H9 (cell line): ENCODE results near the gene TMTC2. TPM values are rescaled to one million over a fixed set of nuclear protein-coding genes. Genes with fewer than 3 reads are reported as not detected.

Experiments
- DNase-seq: peaks from one replicate; pipeline ENCODE4 v3.0.0-alpha.2; 2017
- H2AFZ ChIP-seq: one replicate; pipeline ENCODE4 v1.6.1; 2013; ENCODE audit warnings: mild to moderate bottlenecking, low read length, control low read depth, moderate library complexity
- H2AK5ac ChIP-seq: 2 replicates; pipeline ENCODE4 v1.6.1; 2013; ENCODE audit warnings: low read length, control low read depth, mixed read lengths; ENCODE audit not compliant: insufficient read length
- H2BK120ac ChIP-seq: one replicate; pipeline ENCODE4 v1.6.1; 2013; ENCODE audit warnings: low read depth, mild to moderate bottlenecking, low read length, control low read depth, inconsistent platforms; ENCODE audit not compliant: poor library complexity, severe bottlenecking
- H2BK12ac ChIP-seq: 2 replicates; pipeline ENCODE4 v1.6.1; 2013; ENCODE audit warnings: low read length, control low read depth, mixed read lengths, low read depth; ENCODE audit not compliant: insufficient read length
- H2BK15ac ChIP-seq: 2 replicates; pipeline ENCODE4 v1.6.1; 2013; ENCODE audit warnings: low read depth, low read length, control low read depth
- H2BK20ac ChIP-seq: one replicate; pipeline ENCODE4 v1.6.1; 2013; ENCODE audit warnings: low read depth, mild to moderate bottlenecking, low read length, control low read depth, inconsistent platforms; ENCODE audit not compliant: poor library complexity, severe bottlenecking
- H2BK5ac ChIP-seq: 2 replicates; pipeline ENCODE4 v1.6.1; 2013; ENCODE audit warnings: low read length, control low read depth, mixed read lengths; ENCODE audit not compliant: insufficient read length
- H3K14ac ChIP-seq: 2 replicates; pipeline ENCODE4 v1.6.1; 2013; ENCODE audit warnings: low read length, control low read depth; ENCODE audit not compliant: insufficient read depth
- H3K18ac ChIP-seq: 2 replicates; pipeline ENCODE4 v1.6.1; 2013; ENCODE audit warnings: low read depth, mild to moderate bottlenecking, mixed read lengths, low read length, control low read depth; ENCODE audit not compliant: insufficient read length
- H3K23ac ChIP-seq: 2 replicates; pipeline ENCODE4 v1.6.1; 2013; ENCODE audit warnings: low read length, control low read depth, mixed read lengths, low read depth; ENCODE audit not compliant: insufficient read length
- H3K23me2 ChIP-seq: 2 replicates; pipeline ENCODE4 v1.6.1; 2013; ENCODE audit warnings: low read depth, mild to moderate bottlenecking, mixed read lengths, low read length, control low read depth; ENCODE audit not compliant: insufficient read length, poor library complexity, severe bottlenecking
- H3K27ac ChIP-seq: 2 replicates; pipeline ENCODE4 v1.5.1; 2013; ENCODE audit warnings: low read length, control low read depth, mixed read lengths, low read depth; ENCODE audit not compliant: insufficient read length
- H3K27me3 ChIP-seq: 2 replicates; pipeline ENCODE4 v1.6.1; 2013; ENCODE audit warnings: low read length, control low read depth, inconsistent platforms; ENCODE audit not compliant: insufficient read depth
- H3K4ac ChIP-seq: 2 replicates; pipeline ENCODE4 v1.6.1; 2013; ENCODE audit warnings: low read depth, mild to moderate bottlenecking, control low read depth, inconsistent platforms, low read length, moderate library complexity
- H3K4me1 ChIP-seq: 2 replicates; pipeline ENCODE4 v1.6.1; 2013; ENCODE audit warnings: low read length, control low read depth, inconsistent platforms; ENCODE audit not compliant: insufficient read depth
- H3K4me2 ChIP-seq: 2 replicates; pipeline ENCODE4 v1.6.1; 2013; ENCODE audit warnings: low read length, control low read depth, mixed read lengths; ENCODE audit not compliant: insufficient read length, insufficient read depth
- H3K56ac ChIP-seq: 2 replicates; pipeline ENCODE4 v1.6.1; 2013; ENCODE audit warnings: low read depth, mild to moderate bottlenecking, mixed read lengths, low read length, control low read depth; ENCODE audit not compliant: insufficient read length
- H3K79me1 ChIP-seq: 2 replicates; pipeline ENCODE4 v1.6.1; 2013; ENCODE audit warnings: low read depth, mild to moderate bottlenecking, moderate library complexity, low read length, control low read depth, inconsistent platforms; ENCODE audit not compliant: insufficient read depth, poor library complexity, severe bottlenecking
- H3K79me2 ChIP-seq: 2 replicates; pipeline ENCODE4 v1.6.1; 2013; ENCODE audit warnings: low read length, control low read depth, inconsistent platforms; ENCODE audit not compliant: insufficient read depth
- H3K9ac ChIP-seq: 2 replicates; pipeline ENCODE4 v1.6.1; 2013; ENCODE audit warnings: low read length, control low read depth, mixed read lengths; ENCODE audit not compliant: insufficient read length; ENCODE audit errors: extremely low read depth
- H3K9me3 ChIP-seq: one replicate; pipeline ENCODE4 v1.6.1; 2013; ENCODE audit warnings: low read depth, low read length, inconsistent platforms; ENCODE audit not compliant: control insufficient read depth
- H3T11ph ChIP-seq: one replicate; pipeline ENCODE4 v1.6.1; 2013; ENCODE audit warnings: mild to moderate bottlenecking, low read length, control low read depth, inconsistent platforms
- H4K20me1 ChIP-seq: one replicate; pipeline ENCODE4 v1.6.1; 2013; ENCODE audit not compliant: control insufficient read depth, insufficient read length, insufficient read depth
- H4K5ac ChIP-seq: 2 replicates; pipeline ENCODE4 v1.6.1; 2013; ENCODE audit warnings: low read depth, mild to moderate bottlenecking, mixed read lengths, low read length, control low read depth; ENCODE audit not compliant: insufficient read length
- H4K8ac ChIP-seq: replicated peaks from 2 replicates; pipeline ENCODE4 v1.6.1; 2013; ENCODE audit warnings: low read length, control low read depth, mixed read lengths, low read depth; ENCODE audit not compliant: insufficient read length
- H4K91ac ChIP-seq: 2 replicates; pipeline ENCODE4 v1.6.1; 2013; ENCODE audit warnings: low read depth, mild to moderate bottlenecking, moderate library complexity, mixed read lengths, low read length, control low read depth; ENCODE audit not compliant: insufficient read length
- H3K27ac Mint-ChIP-seq, 3 experiments: 2 replicates in 2 of 3; 3 replicates in 1 of 3; pipeline ENCODE4 v1.8.0; 2020 to 2021; ENCODE audit warnings: mixed read lengths in 3 of 3, mild to moderate bottlenecking in 1 of 3, moderate library complexity in 1 of 3
- H3K27me3 Mint-ChIP-seq: 2 replicates; pipeline ENCODE4 v1.8.0; 2021; ENCODE audit warnings: low read depth, mild to moderate bottlenecking, moderate library complexity, mixed read lengths
- H3K36me3 Mint-ChIP-seq, 3 experiments: 2 replicates in 2 of 3; 3 replicates in 1 of 3; pipeline ENCODE4 v1.8.0; 2020 to 2021; ENCODE audit warnings: low read depth in 3 of 3, mixed read lengths in 3 of 3; ENCODE audit not compliant: insufficient read depth in 1 of 3
- H3K4me1 Mint-ChIP-seq, 2 experiments: 2 replicates each; pipeline ENCODE4 v1.8.0; 2020; ENCODE audit warnings: mixed read lengths in 2 of 2
- H3K4me3 Mint-ChIP-seq, 2 experiments: 2 replicates in 1 of 2; 3 replicates in 1 of 2; pipeline ENCODE4 v1.8.0; 2020 to 2021; ENCODE audit warnings: mild to moderate bottlenecking in 2 of 2, mixed read lengths in 2 of 2, moderate library complexity in 1 of 2
- H3K9me3 Mint-ChIP-seq, 2 experiments: 2 replicates in 1 of 2; 3 replicates in 1 of 2; pipeline ENCODE4 v1.8.0; 2020; ENCODE audit warnings: mild to moderate bottlenecking in 2 of 2, mixed read lengths in 2 of 2, moderate library complexity in 1 of 2
- WGBS: extraction: QIAGEN DNeasy Blood & Tissue Kit; methylation state at CpG from one replicate; pipeline ENCODE4 v1.1.7; 2013; ENCODE audit warnings: missing lambda C conversion rate, low lambda C conversion rate, mixed read lengths; ENCODE audit not compliant: insufficient read length; ENCODE audit errors: extremely low coverage; 5-methylcytosine and 5-hydroxymethylcytosine counted together
- total RNA-seq: library from RNA; stranded (reverse); gene quantifications from 2 replicates; pipeline ENCODE4 v1.2.1, GENCODE V29; 2021
- TF ChIP-seq, protein P1 (sequence below): fragments of 200-600 bp; sonication (generic); conservative IDR thresholded peaks from 3 replicates; pipeline ENCODE4 v1.8.0; 2021; ENCODE audit warnings: antibody characterized with exemption, mild to moderate bottlenecking

The TMTC2 gene
- total RNA-seq, 1 experiment from 2014 or later, result 3.1 TPM

GRCh38 chr12:82698708-82699564 is 12.2 kb downstream of the TMTC2 start:
- Mint-ChIP-seq H3K4me1 (peaks cover 7 to 9% of the 10 kb centered on the region in 2 experiments; a peak in 3 of 4 replicates), H3K9me3 (no peaks in the 10 kb centered on the region; a peak in 1 of 5 replicates), H3K27ac (peak overlapping the region in 1 of 3 experiments; percentile 9; a peak in 2 of 7 replicates), H3K36me3 (peaks cover 0 to 4% (median 2%) of the 10 kb centered on the region in 3 experiments; a peak in 1 of 7 replicates), H3K4me3 (no peak overlapping the region), H3K27me3 (no peaks in the 10 kb centered on the region)
- Histone ChIP-seq H3K18ac (no peak overlapping the region), H4K8ac (no peak overlapping the region), H3K23me2 (no peaks in the 10 kb centered on the region), H3K4me1 (no peaks in the 10 kb centered on the region), H2BK12ac (no peak overlapping the region), H3K4ac (no peak overlapping the region), H3K9me3 (no peaks in the 10 kb centered on the region), H2BK20ac (no peak overlapping the region), H3K79me1 (no peaks in the 10 kb centered on the region), H4K20me1 (no peaks in the 10 kb centered on the region), H3K27ac (no peak overlapping the region), H3K79me2 (no peaks in the 10 kb centered on the region), H4K91ac (no peak overlapping the region), H2BK120ac (no peak overlapping the region), H3K56ac (no peak overlapping the region), H3K9ac (no peak overlapping the region), H3T11ph (no peak overlapping the region), H3K27me3 (no peaks in the 10 kb centered on the region), H3K23ac (no peak overlapping the region), H2BK5ac (no peak overlapping the region), H3K4me2 (no peak overlapping the region), H2BK15ac (no peak overlapping the region), H4K5ac (no peak overlapping the region), H2AK5ac (no peak overlapping the region), H2AFZ (no peak overlapping the region), H3K14ac (no peak overlapping the region)
- TF ChIP-seq, protein P1, sequence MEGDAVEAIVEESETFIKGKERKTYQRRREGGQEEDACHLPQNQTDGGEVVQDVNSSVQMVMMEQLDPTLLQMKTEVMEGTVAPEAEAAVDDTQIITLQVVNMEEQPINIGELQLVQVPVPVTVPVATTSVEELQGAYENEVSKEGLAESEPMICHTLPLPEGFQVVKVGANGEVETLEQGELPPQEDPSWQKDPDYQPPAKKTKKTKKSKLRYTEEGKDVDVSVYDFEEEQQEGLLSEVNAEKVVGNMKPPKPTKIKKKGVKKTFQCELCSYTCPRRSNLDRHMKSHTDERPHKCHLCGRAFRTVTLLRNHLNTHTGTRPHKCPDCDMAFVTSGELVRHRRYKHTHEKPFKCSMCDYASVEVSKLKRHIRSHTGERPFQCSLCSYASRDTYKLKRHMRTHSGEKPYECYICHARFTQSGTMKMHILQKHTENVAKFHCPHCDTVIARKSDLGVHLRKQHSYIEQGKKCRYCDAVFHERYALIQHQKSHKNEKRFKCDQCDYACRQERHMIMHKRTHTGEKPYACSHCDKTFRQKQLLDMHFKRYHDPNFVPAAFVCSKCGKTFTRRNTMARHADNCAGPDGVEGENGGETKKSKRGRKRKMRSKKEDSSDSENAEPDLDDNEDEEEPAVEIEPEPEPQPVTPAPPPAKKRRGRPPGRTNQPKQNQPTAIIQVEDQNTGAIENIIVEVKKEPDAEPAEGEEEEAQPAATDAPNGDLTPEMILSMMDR, result no peak
- WGBS, result no CpG with 5 or more reads among the region's 12 CpGs
- no peak for DNase-seq
